K562 (cell line): ENCODE results near the gene MLN. TPM values are rescaled to one million over a fixed set of nuclear protein-coding genes. Genes with fewer than 3 reads are reported as not detected.

Source experiments
- ATAC-seq: fragments of 200-7000 bp; cut with Tn5 transposase; 3 replicates; pipeline ENCODE4 v1.9.1; 2020; ENCODE audit warnings: moderate library complexity
- BruUV-seq: library from RNA; stranded (reverse); fragments of 400-500 nt; replicated peaks from 2 replicates; lab custom pipeline; 2021; lab: Mats Ljungman, UMichigan
- CTCF ChIA-PET: fragments of 300-600 bp; formaldehyde crosslinking; extraction: SDS; loops from one replicate; lab custom pipeline; 2021; ENCODE audit warnings: low intra/inter-chr PET ratio; lab: Yijun Ruan, JAX
- POLR2A ChIA-PET: fragments of 300-600, 350-650 bp; sonication (Branson Sonifier 250); formaldehyde crosslinking; extraction: SDS; loops from one replicate; lab custom pipeline; 2021; ENCODE audit warnings: antibody characterized with exemption, inconsistent platforms; lab: Yijun Ruan, JAX
- DNase-seq, 4 experiments: peaks; one replicate each; pipeline versions ENCODE4 v3.0.0 to v3.0.0-alpha.2; 2011 to 2018; ENCODE audit warnings: low spot score in 3 of 4, mixed read lengths in 3 of 4; ENCODE audit errors: extremely low read depth in 1 of 4
- FAIRE-seq: peaks from 2 replicates; lab custom pipeline; 2011; peaks lifted over from hg19 to GRCh38; lab: Jason Lieb, UNC
- H2AFZ ChIP-seq: 2 replicates; pipeline ENCODE4 v1.6.0; 2011; ENCODE audit warnings: low read depth, low read length, control low read depth, inconsistent platforms
- H3K27ac ChIP-seq: fragments of 200-600 bp; 3 replicates; pipeline ENCODE4 v1.8.0; 2011; ENCODE audit warnings: low read depth, mild to moderate bottlenecking, control low read depth, inconsistent platforms, low read length, moderate library complexity, mixed read lengths; ENCODE audit errors: extremely low read depth
- H3K27me3 ChIP-seq, 2 experiments: fragments of 300-600 bp in 1 of 2; 2 replicates in 1 of 2; 3 replicates in 1 of 2; pipeline versions ENCODE4 v1.6.0 to v1.8.0; 2011; ENCODE audit warnings: inconsistent platforms in 2 of 2, low read length in 2 of 2, mild to moderate bottlenecking in 1 of 2, mixed read lengths in 1 of 2, moderate library complexity in 1 of 2; ENCODE audit not compliant: control insufficient read depth in 2 of 2, insufficient read depth in 2 of 2
- H3K36me3 ChIP-seq: fragments of 300-600 bp; 3 replicates; pipeline ENCODE4 v1.8.0; 2011; ENCODE audit warnings: mild to moderate bottlenecking, low read length, inconsistent platforms; ENCODE audit not compliant: control insufficient read depth, insufficient read depth
- H3K4me1 ChIP-seq, 2 experiments: fragments of 200-600 bp in 1 of 2; replicated peaks in 1 of 2; 2 replicates in 1 of 2; 3 replicates in 1 of 2; pipeline versions ENCODE4 v1.5.1 to v1.8.0; 2011; ENCODE audit warnings: inconsistent platforms in 2 of 2, low read length in 2 of 2, mild to moderate bottlenecking in 1 of 2, mixed read lengths in 1 of 2, moderate library complexity in 1 of 2; ENCODE audit not compliant: control insufficient read depth in 2 of 2, insufficient read depth in 2 of 2
- H3K4me2 ChIP-seq: 2 replicates; pipeline ENCODE4 v1.6.1; 2011; ENCODE audit warnings: low read length, control low read depth, inconsistent platforms, mixed read lengths; ENCODE audit not compliant: insufficient read depth
- H3K4me3 ChIP-seq: fragments of 200-600 bp; sonication (generic), shearing (Covaris generic); 2 replicates; pipeline ENCODE4 v1.5.1; 2016; ENCODE audit warnings: control low read depth, inconsistent platforms
- H3K79me2 ChIP-seq: fragments of 200-600 bp; 3 replicates; pipeline ENCODE4 v1.8.0; 2011; ENCODE audit warnings: low read length, inconsistent platforms; ENCODE audit not compliant: control insufficient read depth, insufficient read depth
- H3K9ac ChIP-seq, 2 experiments: 2 replicates each; pipeline versions ENCODE4 v1.6.0 to v1.6.1; 2011; ENCODE audit warnings: low read depth in 2 of 2, low read length in 2 of 2, control low read depth in 1 of 2, inconsistent platforms in 1 of 2, mild to moderate bottlenecking in 1 of 2, mixed read lengths in 1 of 2; ENCODE audit not compliant: insufficient read depth in 1 of 2
- H3K9me1 ChIP-seq: one replicate; pipeline ENCODE4 v1.6.0; 2011; ENCODE audit warnings: inconsistent platforms, mild to moderate bottlenecking, low read length, moderate library complexity; ENCODE audit not compliant: control insufficient read depth, insufficient read depth
- H3K9me3 ChIP-seq: replicated peaks from 2 replicates; pipeline ENCODE4 v1.5.1; 2011; ENCODE audit warnings: low read depth, low read length, inconsistent platforms; ENCODE audit not compliant: control insufficient read depth, insufficient read depth
- H4K20me1 ChIP-seq: replicated peaks from 2 replicates; pipeline ENCODE4 v1.6.1; 2011; ENCODE audit warnings: low read length, inconsistent platforms, mixed read lengths; ENCODE audit not compliant: control insufficient read depth, insufficient read depth
- ARID3A ChIP-seq: IDR thresholded peaks from 2 replicates; pipeline ENCODE4 v1.6.1; 2012; ENCODE audit warnings: low read depth, low read length, improper control_type of control experiment, borderline replicate concordance
- BCOR ChIP-seq: fragments of 450-650 bp; IDR thresholded peaks from 2 replicates; pipeline ENCODE4 v1.6.1; 2016
- CGGBP1 ChIP-seq: fragments of 250-450 bp; sonication (Bioruptor Pico); IDR thresholded peaks from 2 replicates; pipeline ENCODE4 v1.9.0; 2021; ENCODE audit warnings: mild to moderate bottlenecking
- CHD4 ChIP-seq: fragments of 200-600 bp; sonication (generic); IDR thresholded peaks from 3 replicates; pipeline ENCODE4 v1.6.1; 2012; ENCODE audit warnings: low read depth, mild to moderate bottlenecking, mixed read lengths, low read length, inconsistent platforms; ENCODE audit not compliant: insufficient read depth, insufficient replicate concordance, poor library complexity, severe bottlenecking
- KAT8 ChIP-seq: fragments of 450-650 bp; IDR thresholded peaks from 2 replicates; pipeline ENCODE4 v1.6.1; 2016; ENCODE audit warnings: low read depth, mild to moderate bottlenecking
- KDM1A ChIP-seq, 2 experiments: fragments of 450-650 bp; IDR thresholded peaks; 2 replicates each; pipeline ENCODE4 v1.6.1; 2016; ENCODE audit warnings: mild to moderate bottlenecking in 2 of 2
- NFIC ChIP-seq: fragments of 450-650 bp; IDR thresholded peaks from 2 replicates; pipeline ENCODE4 v1.6.1; 2017; ENCODE audit warnings: mild to moderate bottlenecking, inconsistent platforms
- POLR2B ChIP-seq: fragments of 450-650 bp; IDR thresholded peaks from 2 replicates; pipeline ENCODE4 v1.6.1; 2018; ENCODE audit warnings: low read depth; ENCODE audit not compliant: partially characterized antibody
- PTRF ChIP-seq: fragments of 450-650 bp; IDR thresholded peaks from 2 replicates; pipeline ENCODE4 v1.6.1; 2016; ENCODE audit warnings: mild to moderate bottlenecking, missing genetic modification characterization, missing compliant biosample characterization
- STAT5A ChIP-seq: IDR thresholded peaks from 2 replicates; pipeline ENCODE4 v1.6.1; 2012; ENCODE audit warnings: low read length, inconsistent platforms, borderline replicate concordance
- TAF1 ChIP-seq: IDR thresholded peaks from 2 replicates; pipeline ENCODE4 v1.6.1; 2011; ENCODE audit warnings: mild to moderate bottlenecking, low read length, moderate library complexity; ENCODE audit not compliant: insufficient read depth, control insufficient read depth, severe bottlenecking; ENCODE audit errors: extremely low read depth
- TCF7L2 ChIP-seq: fragments of 150-350 bp; IDR thresholded peaks from 2 replicates; pipeline ENCODE4 v1.6.1; 2016; ENCODE audit warnings: low read depth, mild to moderate bottlenecking, low read length, moderate library complexity
- TRIM28 ChIP-seq: fragments of 450-650 bp; IDR thresholded peaks from 2 replicates; pipeline ENCODE4 v1.6.1; 2017
- ZNF232 ChIP-seq: sonication (generic); formaldehyde crosslinking; IDR thresholded peaks from 2 replicates; pipeline ENCODE4 v1.8.0; 2022; ENCODE audit warnings: mild to moderate bottlenecking, missing genetic modification reagents
- ZNF696 ChIP-seq: fragments of 250-450 bp; sonication (Bioruptor Pico); conservative IDR thresholded peaks from 2 replicates; pipeline ENCODE4 v1.4.0; 2020; ENCODE audit warnings: mild to moderate bottlenecking, moderate library complexity
- ZNF707 ChIP-seq: fragments of 250-450 bp; sonication (Bioruptor Pico); conservative IDR thresholded peaks from 2 replicates; pipeline ENCODE4 v1.8.0; 2022; ENCODE audit warnings: inconsistent platforms, mild to moderate bottlenecking, moderate library complexity
- ZNF79 ChIP-seq: fragments of 250-450 bp; sonication (Bioruptor Pico); IDR thresholded peaks from 2 replicates; pipeline ENCODE4 v1.4.0; 2020; ENCODE audit warnings: low read depth, mild to moderate bottlenecking, moderate library complexity
- WGBS: fragments of 100-300 bp; shearing (Covaris generic); methylation state at CpG from one replicate; pipeline ENCODE4 v1.1.6; 2016; ENCODE audit warnings: low coverage, mixed read lengths; ENCODE audit not compliant: insufficient coverage; ENCODE audit errors: missing lambda C conversion rate; 5-methylcytosine and 5-hydroxymethylcytosine counted together
- in situ Hi-C: fragments of 300-500 bp; cut with MboI; formaldehyde crosslinking; loops from 4 replicates; pipeline ENCODE4 v1.15.0; 2018; ENCODE audit warnings: inconsistent platforms, mixed read lengths
- intact Hi-C: fragments of 100-400 bp; cut with micrococcal nuclease; formaldehyde crosslinking; loops from 2 replicates; pipeline ENCODE4 v1.14.2; 2022
- polyA plus RNA-seq, 8 experiments: library from polyadenylated mRNA; depleted of rRNA in 4 of 8; stranded (reverse) in 5 of 8; unstranded in 3 of 8; fragments of >200 nt; fragmentation: Nextera tagmentation in 2 of 8; fragmentation: Illumina TruSeq in 1 of 8; extraction: Ambion mirVana in 2 of 8; extraction: Trizol in 1 of 8; gene quantifications; 2 replicates each; pipeline versions ENCODE4 v1.2.1 to v1.2.3, GENCODE V29; 2011 to 2014; ENCODE audit warnings: inconsistent platforms in 1 of 8, missing spikeins in 1 of 8
- total RNA-seq, 7 experiments: library from RNA; depleted of rRNA in 6 of 7; stranded (reverse); fragments of >200 nt in 6 of 7; fragmentation: Illumina TruSeq in 2 of 7; extraction: Trizol in 2 of 7; gene quantifications; 2 replicates each; pipeline versions ENCODE4 v1.2.1 to v1.2.3, GENCODE V29; 2011 to 2021; ENCODE audit warnings: low replicate concordance in 1 of 7
- TF ChIP-seq, protein P1 (sequence below), 3 experiments: IDR thresholded peaks in 2 of 3; conservative IDR thresholded peaks in 1 of 3; 2 replicates each; pipeline ENCODE4 v1.5.1; 2011 to 2012; ENCODE audit warnings: low read length in 3 of 3, mild to moderate bottlenecking in 3 of 3, control low read depth in 2 of 3, improper control_type of control experiment in 1 of 3, inconsistent platforms in 1 of 3, low read depth in 1 of 3, mixed read lengths in 1 of 3, moderate library complexity in 1 of 3; ENCODE audit not compliant: insufficient read depth in 2 of 3

Gene MLN
- total and polyA plus RNA-seq, 9 of the 15 experiments (the other 6 are each of a cell fraction or from before 2014, with no cell fraction given) = not detected

- peak; percentile 90 for FAIRE-seq
- Histone ChIP-seq H3K36me3 (peaks cover 26% of the 10 kb centered on the region; the same call in 2 of the 3 replicates), H3K9ac (peak within 1 kb of the TSS; percentile 83 to 96), H3K4me3 (peak within 1 kb of the TSS; percentile 86), H3K27ac (peak within 1 kb of the TSS; percentile 76), H3K79me2 (peaks cover 25% of the 10 kb centered on the region), H2AFZ (peak within 1 kb of the TSS; percentile 87), H3K27me3 (peaks cover 22 to 27% of the 10 kb centered on the region in 2 experiments), H3K4me1 (peaks cover 10 to 17% of the 10 kb centered on the region in 2 experiments; a peak in 4 of 5 replicates), H3K4me2 (peak within 1 kb of the TSS; percentile 93), H3K9me1 (peaks cover 4% of the 10 kb centered on the region), H4K20me1 (no peaks in the 10 kb centered on the region), H3K9me3 (no peaks in the 10 kb centered on the region)
- intact Hi-C loops (no loop called here), in situ Hi-C loops (no loop called here)
- WGBS = 4% methylated on average over 68 of the region's 86 CpGs
- BruUV-seq = no TSS peak
- ChIA-PET CTCF (no interaction called here), POLR2A (interaction anchor here (0.6 to 2.0 kb wide), 7 partner anchors 10 to 731 kb away, joined by 3 to 12 read pairs (median 3); no protein-coding TSS in a partner anchor)
- peak; percentile 98 for ATAC-seq
- DNase-seq = peak; percentile 96 to 98 (median 98)
- peak; percentile 84 for TF ChIP-seq TAF1
- 0 out of 2 replicates have a peak, but pooled peaks have one; percentile 23 for TF ChIP-seq ZNF707 (CRISPR knock-in tag)
- TF ChIP-seq, protein P1, sequence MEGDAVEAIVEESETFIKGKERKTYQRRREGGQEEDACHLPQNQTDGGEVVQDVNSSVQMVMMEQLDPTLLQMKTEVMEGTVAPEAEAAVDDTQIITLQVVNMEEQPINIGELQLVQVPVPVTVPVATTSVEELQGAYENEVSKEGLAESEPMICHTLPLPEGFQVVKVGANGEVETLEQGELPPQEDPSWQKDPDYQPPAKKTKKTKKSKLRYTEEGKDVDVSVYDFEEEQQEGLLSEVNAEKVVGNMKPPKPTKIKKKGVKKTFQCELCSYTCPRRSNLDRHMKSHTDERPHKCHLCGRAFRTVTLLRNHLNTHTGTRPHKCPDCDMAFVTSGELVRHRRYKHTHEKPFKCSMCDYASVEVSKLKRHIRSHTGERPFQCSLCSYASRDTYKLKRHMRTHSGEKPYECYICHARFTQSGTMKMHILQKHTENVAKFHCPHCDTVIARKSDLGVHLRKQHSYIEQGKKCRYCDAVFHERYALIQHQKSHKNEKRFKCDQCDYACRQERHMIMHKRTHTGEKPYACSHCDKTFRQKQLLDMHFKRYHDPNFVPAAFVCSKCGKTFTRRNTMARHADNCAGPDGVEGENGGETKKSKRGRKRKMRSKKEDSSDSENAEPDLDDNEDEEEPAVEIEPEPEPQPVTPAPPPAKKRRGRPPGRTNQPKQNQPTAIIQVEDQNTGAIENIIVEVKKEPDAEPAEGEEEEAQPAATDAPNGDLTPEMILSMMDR (IDR thresholded peaks at IDR 0.05 in 2 of 3, conservative IDR thresholded peaks at IDR 0.05 in 1 of 3; ENCODE audit: insufficient read depth in 2 of 3, low read depth in 1 of 3, low read length in 3 of 3) = peak in 1 of 3 experiments; percentile 51; a peak in 2 of 6 replicates
- TF ChIP-seq ZNF696 = no peak
- peak; percentile 75; the same call in 1 of the 2 replicates for TF ChIP-seq ZNF79
- TF ChIP-seq NFIC = peak; percentile 68
- no peak; the same call in 1 of the 2 replicates for TF ChIP-seq PTRF
- 0 out of 2 replicates have a peak, but pooled peaks have one; percentile 32 for TF ChIP-seq BCOR
- 0 out of 2 replicates have a peak, but pooled peaks have one; percentile 26 for TF ChIP-seq CGGBP1 (CRISPR knock-in tag)
- no peak for TF ChIP-seq KDM1A (IDR thresholded peaks at IDR 0.05)
- 0 out of 2 replicates have a peak, but pooled peaks have one; percentile 11 for TF ChIP-seq ARID3A
- no peak; the same call in 1 of the 2 replicates for TF ChIP-seq ZNF232 (CRISPR knock-in tag)
- TF ChIP-seq POLR2B = peak; percentile 13
- TF ChIP-seq KAT8 = no peak
- no peak for TF ChIP-seq STAT5A
- TF ChIP-seq CHD4 = no peak
- no peak for TF ChIP-seq TCF7L2
- peak; percentile 48; the same call in 1 of the 2 replicates for TF ChIP-seq TRIM28
Measured at GRCh38 chr6:33788694-33789549, 14.9 kb downstream of the MLN start, which contains the start of gene LEMD2. Gene LEMD2, minus strand, starts transcription at chr6:33789130. Its CDS starts 14 bp downstream, at chr6:33789116.
